SK-N-SH treated with all-trans-retinoic acid at 6 μM for 48 hours (cell line): Measurements from ENCODE around the gene NPAT.

Experiments used
- ATAC-seq: fragments of 200-7000 bp; cut with Tn5 transposase; 3 replicates; pipeline ENCODE4 v1.9.1; 2020; ENCODE audit warnings: mild to moderate bottlenecking, moderate library complexity
- CREB5 ChIP-seq: fragments of 250-450 bp; sonication (Bioruptor Pico); IDR thresholded peaks from 2 replicates; pipeline ENCODE4 v1.5.1; 2020; ENCODE audit warnings: low read depth, mild to moderate bottlenecking, moderate library complexity
- CSDC2 ChIP-seq: fragments of 250-450 bp; sonication (Bioruptor Pico); IDR thresholded peaks from 2 replicates; pipeline ENCODE4 v1.5.0; 2020; ENCODE audit warnings: mild to moderate bottlenecking, moderate library complexity
- CSRNP3 ChIP-seq: fragments of 250-450 bp; sonication (Bioruptor Pico); IDR thresholded peaks from 2 replicates; pipeline ENCODE4 v1.5.1; 2021; ENCODE audit warnings: mild to moderate bottlenecking, moderate library complexity
- ESRRG ChIP-seq: fragments of 250-450 bp; sonication (Bioruptor Pico); IDR thresholded peaks from 2 replicates; pipeline ENCODE4 v1.6.1; 2021; ENCODE audit warnings: mild to moderate bottlenecking
- GLIS3 ChIP-seq: fragments of 250-450 bp; sonication (Bioruptor Pico); IDR thresholded peaks from 2 replicates; pipeline ENCODE4 v1.5.0; 2020; ENCODE audit warnings: mild to moderate bottlenecking, moderate library complexity
- ISL1 ChIP-seq: fragments of 250-450 bp; sonication (Bioruptor Pico); IDR thresholded peaks from 2 replicates; pipeline ENCODE4 v2.1.2; 2022; ENCODE audit warnings: mild to moderate bottlenecking, moderate library complexity
- OSR1 ChIP-seq: fragments of 250-450 bp; sonication (Bioruptor Pico); IDR thresholded peaks from 2 replicates; pipeline ENCODE4 v1.8.0; 2022; ENCODE audit warnings: moderate library complexity, mild to moderate bottlenecking, inconsistent platforms
- PATZ1 ChIP-seq: fragments of 250-450 bp; sonication (Bioruptor Pico); IDR thresholded peaks from 2 replicates; pipeline ENCODE4 v1.8.0; 2020; ENCODE audit warnings: mild to moderate bottlenecking, moderate library complexity, borderline replicate concordance
- POU6F1 ChIP-seq: fragments of 250-450 bp; sonication (Bioruptor Pico); IDR thresholded peaks from 2 replicates; pipeline ENCODE4 v1.8.0; 2021; ENCODE audit warnings: low read depth, mild to moderate bottlenecking, moderate library complexity, borderline replicate concordance
- PPARA ChIP-seq: fragments of 250-450 bp; sonication (Bioruptor Pico); IDR thresholded peaks from 2 replicates; pipeline ENCODE4 v1.5.0; 2020; ENCODE audit warnings: mild to moderate bottlenecking, borderline replicate concordance
- SNAI2 ChIP-seq: fragments of 250-450 bp; sonication (Bioruptor Pico); IDR thresholded peaks from 2 replicates; pipeline ENCODE4 v1.5.0; 2020; ENCODE audit warnings: mild to moderate bottlenecking, moderate library complexity
- TSHZ2 ChIP-seq: fragments of 250-450 bp; sonication (Bioruptor Pico); IDR thresholded peaks from 2 replicates; pipeline ENCODE4 v1.5.0; 2020; ENCODE audit warnings: mild to moderate bottlenecking, moderate library complexity
- ZC3H10 ChIP-seq: fragments of 250-450 bp; sonication (Bioruptor Pico); IDR thresholded peaks from 2 replicates; pipeline ENCODE4 v1.5.1; 2021; ENCODE audit warnings: mild to moderate bottlenecking, moderate library complexity
- ZFP3 ChIP-seq: fragments of 250-450 bp; sonication (Bioruptor Pico); IDR thresholded peaks from 2 replicates; pipeline ENCODE4 v1.5.0; 2020; ENCODE audit warnings: mild to moderate bottlenecking, moderate library complexity
- ZFP30 ChIP-seq: fragments of 450-650 bp; formaldehyde crosslinking; IDR thresholded peaks from 2 replicates; pipeline ENCODE4 v1.5.0; 2022; ENCODE audit warnings: mild to moderate bottlenecking, moderate library complexity
- ZNF565 ChIP-seq: fragments of 450-650 bp; formaldehyde crosslinking; conservative IDR thresholded peaks from 2 replicates; pipeline ENCODE4 v1.5.0; 2020; ENCODE audit warnings: low read depth, mild to moderate bottlenecking, moderate library complexity
- ZNF70 ChIP-seq: fragments of 450-650 bp; formaldehyde crosslinking; IDR thresholded peaks from 2 replicates; pipeline ENCODE4 v1.5.0; 2020; ENCODE audit warnings: mild to moderate bottlenecking, moderate library complexity
- ZNF8 ChIP-seq: fragments of 450-650 bp; formaldehyde crosslinking; IDR thresholded peaks from 2 replicates; pipeline ENCODE4 v1.5.0; 2020; ENCODE audit warnings: mild to moderate bottlenecking, moderate library complexity

Gene NPAT

GRCh38 chr11:108224911-108225786 is 2.7 kb upstream of the NPAT start:
- ATAC-seq: no peak
- TF ChIP-seq ZC3H10 (CRISPR knock-in tag): no peak
- TF ChIP-seq SNAI2 (CRISPR knock-in tag): no peak
- TF ChIP-seq ZNF70: no peak
- TF ChIP-seq ESRRG (CRISPR knock-in tag): no peak
- TF ChIP-seq CSDC2 (CRISPR knock-in tag): no peak
- no peak for TF ChIP-seq CREB5 (CRISPR knock-in tag)

- no peak for ATAC-seq
- TF ChIP-seq ZNF565 (CRISPR knock-in tag) (no peak), ZC3H10 (CRISPR knock-in tag) (no peak), PATZ1 (CRISPR knock-in tag) (no peak), CSRNP3 (no peak), ISL1 (CRISPR knock-in tag) (no peak), ZNF8 (CRISPR knock-in tag) (no peak), ZFP3 (no peak), GLIS3 (CRISPR knock-in tag) (no peak), CSDC2 (CRISPR knock-in tag) (no peak)
Observed at GRCh38 chr11:108224366-108224765, 1.9 kb upstream of the NPAT start.

- TF ChIP-seq PPARA (no peak), ZNF8 (CRISPR knock-in tag) (no peak), CSDC2 (CRISPR knock-in tag) (no peak), GLIS3 (CRISPR knock-in tag) (no peak)
- peak; percentile 4 for ATAC-seq
Observed at GRCh38 chr11:108223348-108224149, 1.1 kb upstream of the NPAT start.

- peak; percentile 9 for ATAC-seq
- TF ChIP-seq POU6F1 (no peak), SNAI2 (CRISPR knock-in tag) (no peak), CSDC2 (CRISPR knock-in tag) (no peak), ZC3H10 (CRISPR knock-in tag) (no peak), CREB5 (CRISPR knock-in tag) (no peak), GLIS3 (CRISPR knock-in tag) (no peak), ISL1 (CRISPR knock-in tag) (no peak), OSR1 (CRISPR knock-in tag) (no peak), CSRNP3 (no peak), ZNF8 (CRISPR knock-in tag) (no peak), TSHZ2 (CRISPR knock-in tag) (no peak), ZFP30 (CRISPR knock-in tag) (no peak)
Observed at GRCh38 chr11:108221911-108222573, 396 bp downstream of the NPAT start.
